Raji (cell line): ENCODE measurements around the gene MLPH.

Experiments used
- POLR2A ChIP-seq: IDR thresholded peaks from 2 replicates; pipeline ENCODE4 v1.6.1; 2011; ENCODE audit warnings: low read depth, low read length, control low read depth; ENCODE audit not compliant: insufficient read depth

Gene MLPH

GRCh38 chr2:237471438-237472186 lies 15.4 kb upstream of the MLPH start:
- no peak for TF ChIP-seq POLR2A

- TF ChIP-seq POLR2A = no peak
Measured at GRCh38 chr2:237472187-237472712, 14.8 kb upstream of the MLPH start.

DNA sequence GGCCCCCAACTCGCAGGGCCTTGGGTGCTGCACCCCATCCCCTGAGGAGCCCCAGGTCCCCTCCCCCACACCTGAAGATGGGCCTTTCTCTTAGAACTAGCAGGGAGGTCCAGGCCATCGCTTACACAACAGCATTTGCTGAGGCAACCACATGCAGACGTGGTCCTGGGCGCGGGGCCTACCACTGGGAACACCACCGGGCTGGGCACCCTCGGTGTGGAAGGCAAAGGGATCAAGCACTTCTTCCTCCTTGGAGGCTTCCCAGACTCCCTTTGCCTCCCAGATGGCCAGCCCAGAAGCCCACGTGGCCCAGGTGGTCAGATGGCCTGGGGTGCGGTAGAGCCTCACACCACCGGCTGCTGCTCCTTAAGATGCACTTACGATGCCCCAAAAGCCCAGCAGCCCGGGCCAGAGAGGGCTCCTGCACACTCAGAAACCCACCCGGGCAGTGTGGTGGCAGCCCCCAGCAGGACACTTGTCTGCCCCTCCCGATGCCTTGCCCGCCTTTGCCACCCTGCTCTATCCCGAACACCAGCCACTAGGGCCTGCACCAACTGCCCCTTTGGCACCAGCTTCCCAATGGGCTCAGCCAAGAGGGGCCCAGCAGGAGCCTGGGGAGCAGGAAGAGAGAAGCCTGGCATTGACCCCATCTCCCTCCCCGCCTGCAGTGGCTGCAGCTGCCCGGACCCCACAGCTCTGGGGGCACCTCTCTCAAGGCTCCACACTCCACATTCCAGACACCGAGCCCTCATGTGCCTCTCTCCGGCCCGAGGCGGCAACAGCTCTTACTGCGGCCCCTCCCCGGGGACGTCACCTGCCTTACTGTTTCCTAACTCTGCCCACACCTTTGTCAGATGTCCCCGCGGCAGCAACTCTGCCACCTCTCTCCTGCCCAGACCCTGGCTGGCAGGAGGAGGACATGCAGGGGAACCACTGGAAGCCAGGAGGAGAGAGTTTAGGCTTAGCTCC lies 13.9 kb upstream of the MLPH start:
- no peak for TF ChIP-seq POLR2A

- TF ChIP-seq POLR2A = no peak
Measured at GRCh38 chr2:237473878-237474441, 13.1 kb upstream of the MLPH start.

GRCh38 chr2:237474442-237474911 lies 12.6 kb upstream of the MLPH start:
- 0 out of 2 replicates have a peak, but pooled peaks have one; percentile 14 for TF ChIP-seq POLR2A

GRCh38 chr2:237474931-237475703 lies 11.9 kb upstream of the MLPH start:
- TF ChIP-seq POLR2A = peak; percentile 45; the same call in 1 of the 2 replicates

- no peak for TF ChIP-seq POLR2A
Measured at GRCh38 chr2:237475704-237476141, 11.3 kb upstream of the MLPH start.

DNA sequence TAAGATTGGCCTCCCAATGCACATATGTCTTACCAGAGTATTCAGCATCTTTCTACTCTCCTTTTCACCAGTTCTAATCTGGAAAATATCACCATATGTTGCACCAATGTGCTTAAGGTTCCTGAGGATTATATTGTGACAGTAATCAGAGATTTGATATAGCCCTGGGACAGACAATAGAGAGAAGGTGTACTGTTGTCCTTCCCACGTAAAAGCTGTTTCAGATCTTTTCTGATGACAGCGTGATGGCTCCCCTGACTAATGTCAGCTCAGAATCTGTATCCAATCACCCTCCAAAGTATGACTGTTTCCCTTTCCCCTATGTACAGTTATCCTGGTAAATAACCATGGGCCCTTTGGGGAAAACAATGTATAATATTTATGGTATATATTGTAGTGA lies 9.0 kb upstream of the MLPH start:
- TF ChIP-seq POLR2A = no peak

- no peak for TF ChIP-seq POLR2A
Measured at GRCh38 chr2:237478979-237479378, 8.1 kb upstream of the MLPH start.

GRCh38 chr2:237479747-237480146 lies 7.3 kb upstream of the MLPH start:
- TF ChIP-seq POLR2A = no peak

DNA sequence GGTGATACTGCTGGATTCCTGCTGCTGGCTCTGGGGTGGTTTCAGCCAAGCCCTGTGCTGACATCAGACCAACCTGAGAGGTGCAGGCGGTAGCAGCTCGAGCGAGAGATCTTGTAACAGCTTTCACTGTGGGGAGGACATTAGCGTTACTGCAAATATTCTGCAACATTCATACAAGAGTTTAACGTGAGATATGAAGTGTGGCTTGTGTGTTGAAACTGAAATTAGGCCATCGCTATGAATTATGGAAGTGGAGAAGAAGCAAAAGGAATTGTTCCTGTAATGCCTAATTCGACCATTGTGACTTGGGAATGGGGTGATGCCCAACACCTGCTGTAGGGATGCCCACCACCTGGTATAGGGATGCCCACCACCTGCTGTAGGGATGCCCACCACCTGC lies 6.5 kb upstream of the MLPH start:
- TF ChIP-seq POLR2A = no peak

DNA sequence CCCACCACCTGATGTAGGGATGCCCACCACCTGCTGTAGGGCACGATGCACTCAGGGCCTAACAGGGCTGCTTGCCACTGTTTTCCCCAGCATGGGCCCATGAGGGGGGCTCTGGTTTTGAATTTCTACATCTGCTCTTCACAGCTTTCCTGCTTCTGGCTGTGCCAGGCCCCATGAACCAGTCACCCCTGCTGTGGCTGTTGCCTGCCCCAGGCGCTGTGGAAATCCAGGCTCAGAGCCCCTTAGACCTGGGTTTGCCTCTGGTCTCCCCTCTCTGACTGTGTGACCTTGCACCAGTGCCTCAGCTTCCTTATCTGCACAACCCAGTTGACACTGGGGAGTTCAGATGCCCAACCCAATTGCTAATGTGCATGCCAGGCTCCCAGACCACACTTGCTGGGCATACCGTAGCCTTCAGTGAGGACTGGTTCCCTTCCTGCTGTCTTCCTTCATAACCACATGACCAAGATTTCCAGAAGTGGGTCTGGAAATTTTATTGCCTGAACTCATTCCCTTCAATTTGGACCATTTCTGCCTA lies 6.0 kb upstream of the MLPH start:
- TF ChIP-seq POLR2A = no peak

DNA sequence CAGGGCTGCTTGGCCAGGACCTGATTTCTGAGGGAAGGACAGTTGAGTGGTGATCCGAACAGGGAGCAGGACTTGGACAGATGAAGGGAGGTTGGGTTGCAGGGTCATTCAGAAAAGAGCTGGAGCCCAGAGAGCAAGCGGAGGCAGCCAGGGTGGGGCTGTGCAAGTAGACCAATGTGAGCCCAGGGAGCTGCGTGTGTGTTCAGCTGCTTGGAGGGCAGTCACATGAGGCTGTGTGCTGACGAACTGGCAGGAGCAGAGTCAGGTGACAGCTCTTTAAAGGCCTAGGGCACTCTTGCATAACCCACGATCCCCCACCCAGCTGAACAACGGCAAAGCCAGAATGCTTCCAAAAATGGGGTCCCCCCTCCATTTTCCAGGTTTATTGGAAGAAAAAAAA lies 4.6 kb upstream of the MLPH start:
- TF ChIP-seq POLR2A = no peak
